ENCODE measurements around the gene TPRN.

GRCh38 chr9:137216188-137216965 is 15.8 kb upstream of the TPRN start:
- TF ChIP-seq ZBTB7A (IDR thresholded peaks at IDR 0.05; ENCODE audit: low read depth) (no peak), EP300 (IDR thresholded peaks at IDR 0.05; ENCODE audit: borderline replicate concordance) (no peak), YY1 (IDR thresholded peaks at IDR 0.05; ENCODE audit: low read depth) (no peak), CEBPB (IDR thresholded peaks at IDR 0.05) (no peak), MAX (IDR thresholded peaks at IDR 0.05) (no peak), CREB1 (IDR thresholded peaks at IDR 0.05; ENCODE audit: low read depth) (no peak)
